SK-N-SH (cell line): ENCODE measurements around the gene STPG2. TPM values are rescaled to one million over a fixed set of nuclear protein-coding genes. Genes with fewer than 3 reads are reported as not detected.

Experiments
- CTCF ChIA-PET: fragments of 300-600, 350-600 bp; formaldehyde crosslinking; extraction: SDS; loops from one replicate; lab custom pipeline; 2021; lab: Yijun Ruan, JAX
- POLR2A ChIA-PET: fragments of 350-600 bp; sonication (Branson Sonifier 250); formaldehyde crosslinking; extraction: SDS; loops from one replicate; lab custom pipeline; 2020; ENCODE audit warnings: antibody characterized with exemption, inconsistent platforms; lab: Yijun Ruan, JAX
- DNase-seq: peaks from one replicate; pipeline ENCODE4 v3.0.0; 2012
- H2AFZ ChIP-seq: fragments of 200-600 bp; sonication (generic); 2 replicates; pipeline ENCODE4 v1.8.1; 2016; ENCODE audit warnings: antibody characterized with exemption, mild to moderate bottlenecking, low read depth
- H3F3A ChIP-seq: fragments of 200-600 bp; sonication (generic); replicated peaks from 2 replicates; pipeline ENCODE3; 2016; ENCODE audit warnings: antibody characterized with exemption, mild to moderate bottlenecking; ENCODE audit not compliant: insufficient read depth
- H3K27ac ChIP-seq, 2 experiments: fragments of 200-500 bp in 1 of 2; fragments of 200-600 bp in 1 of 2; sonication (Bioruptor generic) in 1 of 2; sonication (generic), shearing (Covaris generic) in 1 of 2; 2 replicates each; pipeline versions ENCODE4 v1.5.1 to v1.6.1; 2014 to 2016; ENCODE audit warnings: low read depth in 2 of 2, inconsistent platforms in 1 of 2, low read length in 1 of 2, mild to moderate bottlenecking in 1 of 2, mixed read lengths in 1 of 2
- H3K27me3 ChIP-seq: fragments of 200-600 bp; sonication (generic), shearing (Covaris generic); 2 replicates; pipeline ENCODE4 v1.6.1; 2016; ENCODE audit warnings: mixed run types; ENCODE audit not compliant: insufficient read depth
- H3K36me3 ChIP-seq, 2 experiments: fragments of 200-500 bp in 1 of 2; fragments of 200-600 bp in 1 of 2; sonication (Bioruptor generic) in 1 of 2; sonication (generic) in 1 of 2; replicated peaks in 1 of 2; 2 replicates each; pipeline versions ENCODE3 to v1.5.1; 2014 to 2016; ENCODE audit warnings: low read length in 1 of 2, mild to moderate bottlenecking in 1 of 2; ENCODE audit not compliant: insufficient read depth in 2 of 2, control insufficient read depth in 1 of 2
- H3K4me1 ChIP-seq, 2 experiments: fragments of 200-500 bp in 1 of 2; fragments of 200-600 bp in 1 of 2; sonication (Bioruptor generic) in 1 of 2; sonication (generic), shearing (Covaris generic) in 1 of 2; 2 replicates each; pipeline versions ENCODE4 v1.5.1 to v1.6.1; 2014 to 2016; ENCODE audit warnings: low read depth in 1 of 2, low read length in 1 of 2, mixed run types in 1 of 2; ENCODE audit not compliant: insufficient read depth in 2 of 2, control insufficient read depth in 1 of 2
- H3K4me2 ChIP-seq: fragments of 200-600 bp; sonication (generic), shearing (Covaris generic); 2 replicates; pipeline ENCODE4 v1.6.1; 2017; ENCODE audit warnings: mixed run types
- H3K4me3 ChIP-seq, 2 experiments: fragments of 200-500 bp in 1 of 2; fragments of 200-600 bp in 1 of 2; sonication (Bioruptor generic) in 1 of 2; sonication (generic), shearing (Covaris generic) in 1 of 2; 2 replicates each; pipeline versions ENCODE4 v1.5.1 to v1.8.1; 2014 to 2016; ENCODE audit warnings: low read depth in 2 of 2, inconsistent platforms in 1 of 2, low read length in 1 of 2, mild to moderate bottlenecking in 1 of 2, mixed read lengths in 1 of 2, moderate library complexity in 1 of 2
- H3K79me2 ChIP-seq: fragments of 200-600 bp; sonication (generic); 2 replicates; pipeline ENCODE4 v1.8.1; 2017; ENCODE audit warnings: mild to moderate bottlenecking; ENCODE audit not compliant: insufficient read depth
- H3K9ac ChIP-seq: fragments of 200-600 bp; sonication (generic); 2 replicates; pipeline ENCODE4 v1.6.1; 2017; ENCODE audit warnings: mixed run types
- H3K9me2 ChIP-seq: fragments of 200-600 bp; sonication (generic); 2 replicates; pipeline ENCODE4 v1.6.1; 2017; ENCODE audit warnings: mixed run types
- H3K9me3 ChIP-seq: fragments of 200-600 bp; sonication (generic); 2 replicates; pipeline ENCODE4 v1.6.1; 2017; ENCODE audit warnings: mixed run types, mild to moderate bottlenecking, moderate library complexity
- H4K20me1 ChIP-seq: fragments of 200-600 bp; sonication (generic); 2 replicates; pipeline ENCODE4 v1.6.1; 2017; ENCODE audit warnings: mild to moderate bottlenecking, mixed run types; ENCODE audit not compliant: insufficient read depth
- EP300 ChIP-seq, 2 experiments: IDR thresholded peaks; 2 replicates each; pipeline versions ENCODE4 v1.4.0 to v1.6.1; 2012; ENCODE audit warnings: borderline replicate concordance in 1 of 2, low read depth in 1 of 2, low read length in 1 of 2
- NRF1 ChIP-seq: IDR thresholded peaks from 2 replicates; pipeline ENCODE4 v1.6.1; 2012; ENCODE audit warnings: low read depth, mild to moderate bottlenecking, low read length
- RFX5 ChIP-seq: IDR thresholded peaks from 2 replicates; pipeline ENCODE4 v1.6.1; 2012; ENCODE audit warnings: mild to moderate bottlenecking, improper control_type of control experiment, low read length
- SIN3A ChIP-seq: IDR thresholded peaks from 2 replicates; pipeline ENCODE4 v1.6.1; 2012; ENCODE audit warnings: low read depth, mild to moderate bottlenecking, low read length, moderate library complexity, borderline replicate concordance
- TEAD4 ChIP-seq: IDR thresholded peaks from 2 replicates; pipeline ENCODE4 v1.4.0; 2012; ENCODE audit warnings: mild to moderate bottlenecking, borderline replicate concordance; ENCODE audit not compliant: insufficient read depth
- WGBS: methylation state at CpG from one replicate; pipeline ENCODE4 v1.1.6; 2017; ENCODE audit warnings: low lambda C conversion rate; 5-methylcytosine and 5-hydroxymethylcytosine counted together
- polyA plus RNA-seq, 3 experiments: library from polyadenylated mRNA; depleted of rRNA; stranded (reverse); fragments of >200 nt; gene quantifications; 2 replicates each; pipeline ENCODE4 v1.2.3, GENCODE V29; 2012
- TF ChIP-seq, protein P1 (sequence below): fragments of 150-350 bp; IDR thresholded peaks from 2 replicates; pipeline ENCODE4 v1.6.1; 2016; ENCODE audit warnings: mild to moderate bottlenecking, low read depth, low read length

Gene STPG2
- polyA plus RNA-seq, 1 of the 3 experiments (the other 2 are of a cell fraction): not detected

GRCh38 chr4:98126141-98126540 lies 17.1 kb downstream of the STPG2 start:
- no peaks in the 10 kb centered on the region for H4K20me1 ChIP-seq
- H3K4me2 ChIP-seq: no peak overlapping the region
- ChIA-PET POLR2A (no interaction called here), CTCF (interaction anchor here (1.0 kb wide), 1 partner anchor 10 kb away, joined by 3 read pairs; no protein-coding TSS in a partner anchor)
- no peak overlapping the region for H3K9ac ChIP-seq
- no peak for TF ChIP-seq NRF1
- TF ChIP-seq SIN3A: no peak
- no peak for TF ChIP-seq TEAD4
- TF ChIP-seq, protein P1, sequence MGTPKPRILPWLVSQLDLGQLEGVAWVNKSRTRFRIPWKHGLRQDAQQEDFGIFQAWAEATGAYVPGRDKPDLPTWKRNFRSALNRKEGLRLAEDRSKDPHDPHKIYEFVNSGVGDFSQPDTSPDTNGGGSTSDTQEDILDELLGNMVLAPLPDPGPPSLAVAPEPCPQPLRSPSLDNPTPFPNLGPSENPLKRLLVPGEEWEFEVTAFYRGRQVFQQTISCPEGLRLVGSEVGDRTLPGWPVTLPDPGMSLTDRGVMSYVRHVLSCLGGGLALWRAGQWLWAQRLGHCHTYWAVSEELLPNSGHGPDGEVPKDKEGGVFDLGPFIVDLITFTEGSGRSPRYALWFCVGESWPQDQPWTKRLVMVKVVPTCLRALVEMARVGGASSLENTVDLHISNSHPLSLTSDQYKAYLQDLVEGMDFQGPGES: no peak
- TF ChIP-seq EP300 (IDR thresholded peaks at IDR 0.05; ENCODE audit: borderline replicate concordance in 1 of 2, low read depth in 1 of 2, low read length in 1 of 2): no peak
- no peaks in the 10 kb centered on the region for H3K9me2 ChIP-seq
- H2AFZ ChIP-seq: no peak overlapping the region
- H3K4me1 ChIP-seq: no peaks in the 10 kb centered on the region
- H3K79me2 ChIP-seq: no peaks in the 10 kb centered on the region
- H3K4me3 ChIP-seq: no peak overlapping the region
- no peak overlapping the region for H3K27ac ChIP-seq
- H3F3A ChIP-seq: no peaks in the 10 kb centered on the region
- no peaks in the 10 kb centered on the region for H3K36me3 ChIP-seq
- H3K27me3 ChIP-seq: no peaks in the 10 kb centered on the region
- H3K9me3 ChIP-seq: no peaks in the 10 kb centered on the region
- 43% methylated on average over 3 of the region's 3 CpGs for WGBS
- no peak for DNase-seq

DNA sequence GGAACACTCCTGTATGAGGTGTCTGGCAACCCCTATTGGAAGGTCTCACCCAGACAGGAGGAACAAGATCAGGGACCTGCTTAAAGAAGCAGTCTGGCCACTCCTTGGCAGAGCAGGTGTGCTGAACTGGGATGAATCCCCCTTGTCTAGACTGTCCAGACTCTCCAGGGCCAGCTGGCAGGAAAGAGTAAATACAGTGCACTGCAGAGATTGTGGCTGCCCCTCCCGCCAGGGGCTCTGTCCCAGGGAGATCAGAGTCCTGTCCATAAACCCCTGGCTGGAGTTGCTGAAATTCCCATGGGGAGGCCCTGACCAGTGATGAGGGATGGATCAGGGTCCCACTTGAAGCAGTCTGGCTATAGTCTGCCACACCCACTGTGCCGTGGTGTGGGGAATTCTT lies 17.7 kb downstream of the STPG2 start:
- ChIA-PET POLR2A (no interaction called here), CTCF (no interaction called here)
- Histone ChIP-seq H3K9me3 (no peaks in the 10 kb centered on the region), H3K9me2 (no peaks in the 10 kb centered on the region), H3K4me3 (no peak overlapping the region), H3K27me3 (no peaks in the 10 kb centered on the region), H4K20me1 (no peaks in the 10 kb centered on the region), H3K4me1 (no peaks in the 10 kb centered on the region), H3K4me2 (no peak overlapping the region), H3K36me3 (no peaks in the 10 kb centered on the region), H3F3A (no peaks in the 10 kb centered on the region), H3K79me2 (no peaks in the 10 kb centered on the region), H3K9ac (no peak overlapping the region), H3K27ac (no peak overlapping the region), H2AFZ (no peak overlapping the region)
- 40% methylated on average over 1 of the region's 2 CpGs for WGBS
- TF ChIP-seq NRF1 (no peak), TEAD4 (no peak)
- no peak for DNase-seq

- Histone ChIP-seq H2AFZ (no peak overlapping the region), H3K79me2 (no peaks in the 10 kb centered on the region), H3K27ac (no peak overlapping the region), H3K27me3 (no peaks in the 10 kb centered on the region), H3K9me2 (no peaks in the 10 kb centered on the region), H3K4me2 (no peak overlapping the region), H4K20me1 (no peaks in the 10 kb centered on the region), H3K4me1 (no peaks in the 10 kb centered on the region), H3K4me3 (no peak overlapping the region), H3F3A (no peaks in the 10 kb centered on the region), H3K9ac (no peak overlapping the region), H3K36me3 (no peaks in the 10 kb centered on the region), H3K9me3 (no peaks in the 10 kb centered on the region)
- TF ChIP-seq RFX5: no peak
- TF ChIP-seq, protein P1: no peak
- ChIA-PET POLR2A (no interaction called here), CTCF (interaction anchor here (1.2 kb wide), 1 partner anchor 904 kb away, joined by 3 read pairs; no protein-coding TSS in a partner anchor)
- WGBS: 25% methylated on average over 2 of the region's 2 CpGs
- DNase-seq: no peak
Observed at GRCh38 chr4:98117363-98117762, 25.9 kb downstream of the STPG2 start.
